SK-N-SH (cell line): Measurements from ENCODE around the gene PGM2L1. TPM values are rescaled to one million over a fixed set of nuclear protein-coding genes. Genes with fewer than 3 reads are reported as not detected.

ENCODE experiments used
- CTCF ChIA-PET: fragments of 300-600, 350-600 bp; formaldehyde crosslinking; extraction: SDS; loops from one replicate; lab custom pipeline; 2021; lab: Yijun Ruan, JAX
- POLR2A ChIA-PET: fragments of 350-600 bp; sonication (Branson Sonifier 250); formaldehyde crosslinking; extraction: SDS; loops from one replicate; lab custom pipeline; 2020; ENCODE audit warnings: antibody characterized with exemption, inconsistent platforms; lab: Yijun Ruan, JAX
- DNase-seq: peaks from one replicate; pipeline ENCODE4 v3.0.0; 2012
- H2AFZ ChIP-seq: fragments of 200-600 bp; sonication (generic); 2 replicates; pipeline ENCODE4 v1.8.1; 2016; ENCODE audit warnings: antibody characterized with exemption, mild to moderate bottlenecking, low read depth
- H3F3A ChIP-seq: fragments of 200-600 bp; sonication (generic); replicated peaks from 2 replicates; pipeline ENCODE3; 2016; ENCODE audit warnings: antibody characterized with exemption, mild to moderate bottlenecking; ENCODE audit not compliant: insufficient read depth
- H3K27ac ChIP-seq, 2 experiments: fragments of 200-500 bp in 1 of 2; fragments of 200-600 bp in 1 of 2; sonication (Bioruptor generic) in 1 of 2; sonication (generic), shearing (Covaris generic) in 1 of 2; 2 replicates each; pipeline versions ENCODE4 v1.5.1 to v1.6.1; 2014 to 2016; ENCODE audit warnings: low read depth in 2 of 2, inconsistent platforms in 1 of 2, low read length in 1 of 2, mild to moderate bottlenecking in 1 of 2, mixed read lengths in 1 of 2
- H3K27me3 ChIP-seq: fragments of 200-600 bp; sonication (generic), shearing (Covaris generic); 2 replicates; pipeline ENCODE4 v1.6.1; 2016; ENCODE audit warnings: mixed run types; ENCODE audit not compliant: insufficient read depth
- H3K36me3 ChIP-seq, 2 experiments: fragments of 200-500 bp in 1 of 2; fragments of 200-600 bp in 1 of 2; sonication (Bioruptor generic) in 1 of 2; sonication (generic) in 1 of 2; replicated peaks in 1 of 2; 2 replicates each; pipeline versions ENCODE3 to v1.5.1; 2014 to 2016; ENCODE audit warnings: low read length in 1 of 2, mild to moderate bottlenecking in 1 of 2; ENCODE audit not compliant: insufficient read depth in 2 of 2, control insufficient read depth in 1 of 2
- H3K4me1 ChIP-seq, 2 experiments: fragments of 200-500 bp in 1 of 2; fragments of 200-600 bp in 1 of 2; sonication (Bioruptor generic) in 1 of 2; sonication (generic), shearing (Covaris generic) in 1 of 2; 2 replicates each; pipeline versions ENCODE4 v1.5.1 to v1.6.1; 2014 to 2016; ENCODE audit warnings: low read depth in 1 of 2, low read length in 1 of 2, mixed run types in 1 of 2; ENCODE audit not compliant: insufficient read depth in 2 of 2, control insufficient read depth in 1 of 2
- H3K4me2 ChIP-seq: fragments of 200-600 bp; sonication (generic), shearing (Covaris generic); 2 replicates; pipeline ENCODE4 v1.6.1; 2017; ENCODE audit warnings: mixed run types
- H3K4me3 ChIP-seq, 2 experiments: fragments of 200-500 bp in 1 of 2; fragments of 200-600 bp in 1 of 2; sonication (Bioruptor generic) in 1 of 2; sonication (generic), shearing (Covaris generic) in 1 of 2; 2 replicates each; pipeline versions ENCODE4 v1.5.1 to v1.8.1; 2014 to 2016; ENCODE audit warnings: low read depth in 2 of 2, inconsistent platforms in 1 of 2, low read length in 1 of 2, mild to moderate bottlenecking in 1 of 2, mixed read lengths in 1 of 2, moderate library complexity in 1 of 2
- H3K79me2 ChIP-seq: fragments of 200-600 bp; sonication (generic); 2 replicates; pipeline ENCODE4 v1.8.1; 2017; ENCODE audit warnings: mild to moderate bottlenecking; ENCODE audit not compliant: insufficient read depth
- H3K9ac ChIP-seq: fragments of 200-600 bp; sonication (generic); 2 replicates; pipeline ENCODE4 v1.6.1; 2017; ENCODE audit warnings: mixed run types
- H3K9me2 ChIP-seq: fragments of 200-600 bp; sonication (generic); 2 replicates; pipeline ENCODE4 v1.6.1; 2017; ENCODE audit warnings: mixed run types
- H3K9me3 ChIP-seq: fragments of 200-600 bp; sonication (generic); 2 replicates; pipeline ENCODE4 v1.6.1; 2017; ENCODE audit warnings: mixed run types, mild to moderate bottlenecking, moderate library complexity
- H4K20me1 ChIP-seq: fragments of 200-600 bp; sonication (generic); 2 replicates; pipeline ENCODE4 v1.6.1; 2017; ENCODE audit warnings: mild to moderate bottlenecking, mixed run types; ENCODE audit not compliant: insufficient read depth
- CHD2 ChIP-seq: fragments of 150-350 bp; IDR thresholded peaks from 2 replicates; pipeline ENCODE4 v1.6.1; 2018; ENCODE audit warnings: low read length; ENCODE audit not compliant: partially characterized antibody
- EP300 ChIP-seq, 2 experiments: IDR thresholded peaks; 2 replicates each; pipeline versions ENCODE4 v1.4.0 to v1.6.1; 2012; ENCODE audit warnings: borderline replicate concordance in 1 of 2, low read depth in 1 of 2, low read length in 1 of 2
- FOXJ3 ChIP-seq: sonication (generic); formaldehyde crosslinking; IDR thresholded peaks from 2 replicates; pipeline ENCODE4 v1.5.1; 2020; ENCODE audit warnings: mild to moderate bottlenecking, missing genetic modification reagents
- GATA2 ChIP-seq: sonication (generic); formaldehyde crosslinking; IDR thresholded peaks from 2 replicates; pipeline ENCODE4 v1.5.0; 2020; ENCODE audit warnings: mild to moderate bottlenecking, missing genetic modification reagents
- IRF3 ChIP-seq: fragments of 150-350 bp; IDR thresholded peaks from 2 replicates; pipeline ENCODE4 v1.6.1; 2016; ENCODE audit warnings: mild to moderate bottlenecking, low read depth, low read length
- MAX ChIP-seq: IDR thresholded peaks from 2 replicates; pipeline ENCODE4 v1.4.0; 2012; ENCODE audit warnings: low read depth
- MEF2A ChIP-seq: IDR thresholded peaks from 2 replicates; pipeline ENCODE4 v1.4.0; 2012; ENCODE audit warnings: low read depth, borderline replicate concordance
- NRF1 ChIP-seq: IDR thresholded peaks from 2 replicates; pipeline ENCODE4 v1.6.1; 2012; ENCODE audit warnings: low read depth, mild to moderate bottlenecking, low read length
- PBX3 ChIP-seq: IDR thresholded peaks from 2 replicates; pipeline ENCODE4; 2012
- RAD21 ChIP-seq: IDR thresholded peaks from 2 replicates; pipeline ENCODE4 v1.6.1; 2012; ENCODE audit warnings: mild to moderate bottlenecking, low read length
- REST ChIP-seq: IDR thresholded peaks from 2 replicates; pipeline ENCODE4 v1.6.1; 2012; ENCODE audit warnings: mild to moderate bottlenecking, low read depth, low read length, moderate library complexity
- RFX5 ChIP-seq: IDR thresholded peaks from 2 replicates; pipeline ENCODE4 v1.6.1; 2012; ENCODE audit warnings: mild to moderate bottlenecking, improper control_type of control experiment, low read length
- RXRA ChIP-seq: IDR thresholded peaks from 2 replicates; pipeline ENCODE4 v1.4.0; 2012; ENCODE audit warnings: low read depth, mild to moderate bottlenecking, borderline replicate concordance
- SMC3 ChIP-seq: IDR thresholded peaks from 2 replicates; pipeline ENCODE4 v1.6.1; 2012; ENCODE audit warnings: low read depth, low read length, improper control_type of control experiment
- TCF12 ChIP-seq: IDR thresholded peaks from 2 replicates; pipeline ENCODE4 v1.4.0; 2012
- USF1 ChIP-seq: IDR thresholded peaks from 2 replicates; pipeline ENCODE4 v1.4.0; 2012; ENCODE audit warnings: low read depth, borderline replicate concordance
- YY1 ChIP-seq: IDR thresholded peaks from 2 replicates; pipeline ENCODE4 v1.4.0; 2012; ENCODE audit warnings: low read depth, mild to moderate bottlenecking
- WGBS: methylation state at CpG from one replicate; pipeline ENCODE4 v1.1.6; 2017; ENCODE audit warnings: low lambda C conversion rate; 5-methylcytosine and 5-hydroxymethylcytosine counted together
- polyA plus RNA-seq, 3 experiments: library from polyadenylated mRNA; depleted of rRNA; stranded (reverse); fragments of >200 nt; gene quantifications; 2 replicates each; pipeline ENCODE4 v1.2.3, GENCODE V29; 2012

Gene PGM2L1
- polyA plus RNA-seq, 1 of the 3 experiments (the other 2 are of a cell fraction), result 0.90 TPM

- TF ChIP-seq IRF3 (no peak), RXRA (no peak; the same call in 1 of the 2 replicates), RFX5 (no peak), FOXJ3 (CRISPR knock-in tag) (no peak), PBX3 (peak; percentile 58), MAX (no peak), CHD2 (no peak), GATA2 (CRISPR knock-in tag) (no peak), RAD21 (no peak), NRF1 (no peak), USF1 (no peak), YY1 (no peak), MEF2A (peak; percentile 81; the same call in 1 of the 2 replicates), EP300 (IDR thresholded peaks at IDR 0.05; ENCODE audit: borderline replicate concordance in 1 of 2, low read depth in 1 of 2, low read length in 1 of 2) (0 out of 4 replicates have a peak, but pooled peaks of 1 of the 2 experiments have one; percentile 18), SMC3 (no peak)
Measured at GRCh38 chr11:74418509-74418895, 20.3 kb upstream of the PGM2L1 start (continued).

GRCh38 chr11:74417860-74418508 is 19.8 kb upstream of the PGM2L1 start:
- H3F3A ChIP-seq, result peaks cover 13% of the 10 kb centered on the region
- no peaks in the 10 kb centered on the region for H3K9me3 ChIP-seq
- H3K27me3 ChIP-seq, result no peaks in the 10 kb centered on the region
- CTCF ChIA-PET, result interaction anchor here (2.2 to 2.5 kb wide), 2 partner anchors 31 to 35 kb away, joined by 6 to 11 read pairs; no protein-coding TSS in a partner anchor
- DNase-seq, result no peak
- H4K20me1 ChIP-seq, result no peaks in the 10 kb centered on the region
- H3K4me1 ChIP-seq, result peaks cover 0 to 18% of the 10 kb centered on the region in 2 experiments; a peak in 3 of 4 replicates
- TF ChIP-seq REST (peak; percentile 94), TCF12 (no peak)
- TF ChIP-seq, all 33 proteins: peak for 1
- Histone ChIP-seq H3K36me3 (no peaks in the 10 kb centered on the region), H3K4me2 (no peak overlapping the region; the same call in 1 of the 2 replicates), H3K9ac (no peak overlapping the region), H3K79me2 (no peaks in the 10 kb centered on the region), H3K9me2 (no peaks in the 10 kb centered on the region), H3K4me3 (no peak overlapping the region), H2AFZ (0 out of 2 replicates have a peak overlapping the region, but pooled peaks have one; percentile 39), H3K27ac (peak overlapping the region in 1 of 2 experiments; percentile 93; a peak in 2 of 4 replicates)
- POLR2A ChIA-PET, result no interaction called here
- 82% methylated on average over 4 of the region's 4 CpGs for WGBS
